ENCODE measurements around the gene CPED1.
"Not testable (repeated sequence)": the region's sequence is repeated elsewhere in the genome, so short reads cannot be mapped to it uniquely, and the experiment has no call there.

The CPED1 gene

GRCh38 chr7:121198502-121198901 is 210.0 kb downstream of the CPED1 start:
- DNase-seq, result no peak

GRCh38 chr7:121202125-121202524 is 213.6 kb downstream of the CPED1 start:
- DNase-seq, result peak; percentile 54

DNA sequence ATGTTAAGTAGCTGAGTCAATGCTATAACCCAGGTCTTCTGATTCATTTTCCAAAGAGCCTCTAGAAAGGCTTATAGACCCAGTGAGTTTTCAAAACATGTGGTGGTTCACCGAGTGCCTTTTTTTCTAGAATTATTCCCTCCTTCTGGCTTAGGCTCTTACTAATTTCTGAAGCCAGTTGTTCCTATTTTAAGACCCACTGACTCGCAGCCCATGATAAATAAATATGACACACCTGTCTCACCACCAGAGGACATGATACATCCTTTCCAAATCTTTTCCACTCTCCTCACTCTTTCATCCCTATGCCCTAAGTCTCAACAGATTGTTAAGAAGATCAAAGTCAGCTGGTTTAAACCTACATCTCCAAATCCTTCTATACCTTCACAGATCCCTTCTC is 214.3 kb downstream of the CPED1 start:
- DNase-seq, result no peak

DNA sequence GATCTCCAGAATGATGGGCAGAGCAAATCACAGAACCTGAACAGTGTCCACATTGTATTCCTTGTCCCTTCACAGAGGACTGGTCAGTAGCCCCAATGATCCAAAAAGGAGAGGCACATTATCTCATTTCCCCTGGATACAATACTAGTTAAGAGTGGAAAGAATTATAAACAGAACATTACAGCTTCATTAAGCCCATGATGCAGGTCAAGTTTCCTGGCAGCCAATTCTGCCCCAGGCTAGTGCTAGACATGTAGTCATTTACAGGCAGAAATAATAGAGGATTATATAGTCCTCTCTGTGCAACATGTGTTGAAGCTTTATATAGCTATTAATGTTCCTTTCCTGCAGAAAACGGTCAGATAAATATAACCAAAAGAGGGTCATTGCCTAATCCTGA is 216.0 kb downstream of the CPED1 start:
- no peak for DNase-seq

DNA sequence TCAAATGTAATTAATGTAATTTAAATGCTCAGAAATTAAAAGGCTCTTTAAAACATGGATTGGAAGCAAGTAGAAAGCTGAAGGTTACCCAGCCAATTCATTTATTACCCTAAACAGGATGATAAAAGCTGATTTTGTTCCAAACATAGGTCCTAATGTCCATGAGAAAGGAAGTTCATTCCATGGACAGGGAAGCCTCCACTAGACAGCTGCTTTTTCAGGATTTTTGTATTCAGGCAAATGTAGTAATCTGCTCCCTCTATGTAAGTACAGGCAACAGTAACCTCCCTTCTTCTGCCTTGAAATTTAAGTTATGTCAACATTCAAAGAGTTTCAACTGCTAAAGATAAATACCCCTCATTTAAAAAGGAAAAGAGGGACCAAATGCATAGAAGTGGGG is 217.3 kb downstream of the CPED1 start:
- no peak for DNase-seq

- no peak for DNase-seq
Observed at GRCh38 chr7:121211253-121211652, 222.7 kb downstream of the CPED1 start.

DNA sequence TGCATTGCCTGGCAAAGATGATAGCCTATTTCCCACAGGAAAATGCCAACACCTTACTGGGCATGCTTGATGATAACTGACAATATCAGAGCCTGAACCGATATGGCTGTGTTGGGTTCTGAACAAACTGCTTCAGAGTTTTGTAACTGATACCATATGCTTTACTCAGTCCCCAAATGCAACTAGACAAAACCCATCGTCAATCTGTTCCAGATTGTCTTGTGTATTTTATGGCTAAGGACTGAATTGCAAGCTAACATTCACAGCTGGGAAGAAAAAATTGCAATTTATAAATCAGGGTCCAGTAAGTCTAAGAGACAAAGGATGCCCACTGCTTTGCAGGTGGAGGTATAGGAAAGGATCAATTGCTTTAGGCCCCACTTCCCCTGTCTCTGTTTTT is 223.5 kb downstream of the CPED1 start:
- no peak for DNase-seq

- no peak for DNase-seq
Observed at GRCh38 chr7:121214657-121215056, 226.1 kb downstream of the CPED1 start.

GRCh38 chr7:121219026-121219425 is 230.5 kb downstream of the CPED1 start:
- no peak for DNase-seq

GRCh38 chr7:121221108-121221507 is 232.6 kb downstream of the CPED1 start:
- DNase-seq, result not testable (repeated sequence)

GRCh38 chr7:121228779-121229178 is 240.3 kb downstream of the CPED1 start:
- DNase-seq, result no peak

DNA sequence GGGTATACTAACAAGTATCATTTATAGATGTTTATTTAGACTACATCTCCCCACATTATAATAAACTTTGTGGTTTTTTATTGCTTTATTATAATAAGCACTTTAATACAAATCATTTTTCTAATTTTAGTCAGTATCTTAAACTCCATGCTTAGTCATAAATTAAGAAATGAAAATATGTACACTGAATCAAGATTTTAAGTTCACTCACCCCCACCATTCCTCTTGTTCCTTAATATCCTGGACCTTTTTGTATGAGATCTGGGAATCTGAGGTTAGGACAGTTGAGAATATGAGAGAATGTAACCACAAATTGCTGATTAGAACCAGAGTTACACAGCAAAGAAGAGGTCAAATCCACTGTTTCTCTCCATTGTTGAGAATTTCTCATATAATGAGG is 246.7 kb downstream of the CPED1 start:
- no peak for DNase-seq

DNA sequence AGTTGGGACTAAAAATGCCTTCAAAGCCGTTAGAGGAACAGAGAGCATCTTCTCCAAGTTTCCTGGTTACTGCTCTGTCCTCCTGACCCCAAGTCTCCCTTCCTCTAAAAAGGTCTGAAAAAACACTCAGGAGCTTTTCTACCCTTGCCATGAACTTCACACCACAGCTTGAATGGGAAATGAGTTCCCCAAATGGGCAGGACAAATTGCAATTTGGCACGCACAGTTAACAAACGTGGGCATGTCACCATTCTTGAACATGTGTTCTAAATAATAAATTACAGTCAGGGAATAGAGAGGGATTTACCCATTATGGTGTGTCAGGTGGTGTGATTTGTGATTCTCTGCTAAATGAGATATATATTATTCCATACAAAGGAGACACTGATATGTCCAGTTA is 249.1 kb downstream of the CPED1 start:
- DNase-seq, result no peak

DNA sequence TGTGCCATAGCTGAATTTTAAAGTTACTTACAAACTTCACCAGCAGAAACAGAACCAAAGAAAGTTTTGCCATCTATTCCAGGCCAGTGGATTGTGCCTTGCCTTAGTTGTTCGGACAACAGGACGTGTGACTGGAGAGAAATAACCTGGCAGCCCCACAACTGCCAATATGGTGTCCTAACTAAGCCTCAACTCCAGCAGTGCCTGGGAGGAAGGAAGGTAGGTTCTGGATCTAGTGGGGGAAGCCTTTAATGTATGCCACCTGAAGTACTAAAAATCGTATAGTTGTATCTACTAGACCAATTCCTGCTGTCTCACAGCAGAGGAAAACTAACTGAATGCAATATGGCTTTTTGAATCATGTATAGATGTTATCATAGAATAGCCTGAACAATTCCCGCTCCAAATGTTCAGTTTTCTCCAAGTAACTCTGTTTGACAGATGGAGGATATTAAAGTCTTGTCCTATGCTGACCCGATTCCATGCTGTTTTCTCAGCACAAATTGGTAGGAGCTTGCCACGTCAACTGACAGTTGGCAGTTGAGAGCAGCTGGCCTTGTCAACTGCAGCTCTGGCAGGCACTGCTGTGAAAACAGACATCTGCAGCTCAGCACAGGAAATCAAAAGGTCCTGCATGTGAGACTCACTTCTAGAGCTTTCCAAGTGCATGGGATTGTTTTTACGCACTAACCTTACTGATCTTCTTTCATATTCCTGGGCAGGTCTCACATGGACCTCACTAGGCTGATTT is 255.8 kb downstream of the CPED1 start:
- DNase-seq, result no peak

GRCh38 chr7:121251367-121251766 is 262.9 kb downstream of the CPED1 start:
- DNase-seq, result not testable (repeated sequence)

GRCh38 chr7:121252523-121253235 is 264.2 kb downstream of the CPED1 start:
- DNase-seq, result not testable (repeated sequence)

- no peak for DNase-seq
Observed at GRCh38 chr7:121259826-121260225, 271.3 kb downstream of the CPED1 start.

GRCh38 chr7:121261207-121261884 is 272.8 kb downstream of the CPED1 start:
- DNase-seq, result no peak

GRCh38 chr7:121262221-121262620 is 273.7 kb downstream of the CPED1 start:
- DNase-seq, result no peak

DNA sequence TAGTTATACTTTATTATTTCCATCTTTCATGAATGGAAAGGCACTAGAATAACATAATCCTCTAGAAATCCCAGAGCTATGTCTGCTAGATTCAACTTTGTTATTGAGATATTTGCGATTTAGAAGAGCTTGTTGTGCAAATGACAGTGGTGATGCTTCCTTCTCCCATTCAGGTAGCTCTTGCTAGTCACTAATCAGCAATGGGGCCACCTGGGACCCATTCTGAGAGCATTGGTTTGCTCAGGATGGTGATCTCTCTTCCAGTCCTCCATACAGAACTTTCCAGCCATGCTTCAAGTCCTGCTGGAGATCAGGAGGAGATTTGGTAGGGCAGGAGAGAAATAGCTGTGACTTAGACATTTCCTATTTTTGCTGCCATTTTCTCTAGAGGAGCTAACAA is 274.5 kb downstream of the CPED1 start:
- DNase-seq, result no peak

DNA sequence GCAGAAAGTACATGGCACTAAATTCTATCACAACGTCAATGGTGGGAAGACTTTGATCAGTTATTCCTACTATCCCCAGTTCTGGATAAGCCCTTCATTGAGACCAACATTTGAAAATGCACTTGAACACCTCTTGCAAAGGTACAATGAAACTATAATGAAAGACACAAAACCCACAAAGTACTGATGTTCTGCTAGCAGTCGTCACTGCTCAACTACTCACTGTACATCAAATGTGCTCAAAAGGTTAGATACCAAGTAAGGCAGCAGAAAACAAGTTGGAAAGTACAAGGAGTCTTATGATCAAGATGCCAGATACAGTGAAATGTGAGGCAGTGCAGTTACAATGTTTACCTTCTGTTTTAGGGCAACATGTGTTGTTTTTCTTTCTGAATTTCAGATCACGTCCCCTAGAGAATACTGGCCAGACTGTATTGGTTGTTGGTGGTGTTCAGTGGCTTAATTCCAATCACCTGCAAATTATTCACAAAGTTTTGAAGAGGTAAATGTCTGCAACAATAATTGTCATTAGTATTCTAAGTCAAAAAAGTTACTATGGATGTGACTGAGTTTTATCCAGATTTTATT is 277.9 kb downstream of the CPED1 start:
- no peak for DNase-seq

GRCh38 chr7:121267612-121268011 is 279.1 kb downstream of the CPED1 start:
- DNase-seq, result no peak

DNA sequence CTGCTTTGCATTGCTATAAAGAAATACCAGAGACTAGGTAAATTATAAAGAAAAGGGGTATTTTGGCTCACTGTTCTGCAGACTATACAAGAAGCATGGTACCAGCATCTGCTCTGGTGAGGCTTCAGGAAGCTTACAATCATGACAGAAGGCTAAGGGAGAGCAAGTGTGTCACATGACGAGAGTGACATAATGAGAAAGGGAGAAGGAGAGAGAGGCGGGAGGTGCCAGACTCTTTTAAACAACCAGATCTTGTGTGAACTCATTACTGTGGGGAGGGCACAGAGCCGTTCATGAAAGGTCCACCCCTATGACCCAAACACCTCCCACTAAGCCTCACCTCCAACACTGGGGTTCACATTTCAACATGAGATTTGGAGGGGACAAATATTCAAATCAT is 281.3 kb downstream of the CPED1 start:
- no peak for DNase-seq

- no peak for DNase-seq
Observed at GRCh38 chr7:121271098-121271497, 282.6 kb downstream of the CPED1 start.
